GM21529 (cell line): ENCODE measurements around the gene KRTAP10-5.

ENCODE experiments used
- ATAC-seq: cut with Tn5 transposase; IDR thresholded peaks from one replicate; pipeline ENCODE4 v1.9.1; 2021; ENCODE audit not compliant: unreplicated experiment

KRTAP10-5 gene

DNA sequence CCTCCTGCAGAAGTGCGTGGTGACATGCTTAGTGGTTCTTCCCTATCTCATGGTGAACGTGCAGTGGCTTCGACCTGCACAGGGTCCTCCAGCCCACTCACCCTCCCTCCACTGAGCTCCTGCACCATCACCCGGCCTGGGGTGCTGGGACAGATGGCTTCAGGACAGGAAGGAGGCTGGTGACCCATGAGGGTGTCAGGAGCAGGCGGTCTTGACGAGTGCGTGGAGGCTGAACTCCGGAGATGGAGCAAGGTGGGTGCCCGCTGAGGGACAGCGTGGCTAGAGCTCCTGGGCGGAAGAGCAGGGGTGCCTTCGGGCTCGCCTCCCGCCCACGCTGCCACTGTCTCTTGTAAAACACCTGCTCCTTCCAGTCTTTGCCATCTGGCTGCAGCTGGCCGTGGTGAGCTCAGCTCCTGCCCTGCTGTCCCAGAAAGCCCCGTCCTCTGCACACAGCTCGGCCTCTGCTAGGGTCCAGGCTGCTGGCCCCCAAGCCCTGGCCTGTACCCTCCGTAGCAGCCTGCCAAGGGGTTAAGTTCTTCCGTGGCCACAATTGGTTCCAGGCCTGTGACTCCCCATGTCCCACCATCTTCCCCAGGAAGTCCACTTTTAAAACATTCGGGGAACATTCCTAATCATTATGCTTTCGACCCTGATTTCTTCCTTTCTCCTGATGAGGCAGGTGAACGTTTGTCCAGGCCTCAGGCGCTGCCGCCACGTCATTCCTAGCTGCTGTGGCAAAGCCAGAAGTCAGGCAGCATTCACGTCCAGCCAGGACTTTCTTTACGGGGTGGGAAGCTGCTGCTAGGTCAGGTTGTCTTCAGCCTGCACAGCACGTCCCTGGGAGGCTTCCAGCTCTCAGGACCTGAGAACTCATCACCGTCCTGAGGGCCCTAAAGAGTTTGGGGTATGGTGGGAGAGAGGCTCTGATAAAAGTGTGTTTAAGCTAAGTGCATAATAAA lies 48.5 kb downstream of the KRTAP10-5 start:
- ATAC-seq: no peak

- ATAC-seq: no peak
Measured at GRCh38 chr21:44530903-44531605, 49.4 kb downstream of the KRTAP10-5 start.

- no peak for ATAC-seq
Measured at GRCh38 chr21:44530221-44530902, 50.0 kb downstream of the KRTAP10-5 start.

DNA sequence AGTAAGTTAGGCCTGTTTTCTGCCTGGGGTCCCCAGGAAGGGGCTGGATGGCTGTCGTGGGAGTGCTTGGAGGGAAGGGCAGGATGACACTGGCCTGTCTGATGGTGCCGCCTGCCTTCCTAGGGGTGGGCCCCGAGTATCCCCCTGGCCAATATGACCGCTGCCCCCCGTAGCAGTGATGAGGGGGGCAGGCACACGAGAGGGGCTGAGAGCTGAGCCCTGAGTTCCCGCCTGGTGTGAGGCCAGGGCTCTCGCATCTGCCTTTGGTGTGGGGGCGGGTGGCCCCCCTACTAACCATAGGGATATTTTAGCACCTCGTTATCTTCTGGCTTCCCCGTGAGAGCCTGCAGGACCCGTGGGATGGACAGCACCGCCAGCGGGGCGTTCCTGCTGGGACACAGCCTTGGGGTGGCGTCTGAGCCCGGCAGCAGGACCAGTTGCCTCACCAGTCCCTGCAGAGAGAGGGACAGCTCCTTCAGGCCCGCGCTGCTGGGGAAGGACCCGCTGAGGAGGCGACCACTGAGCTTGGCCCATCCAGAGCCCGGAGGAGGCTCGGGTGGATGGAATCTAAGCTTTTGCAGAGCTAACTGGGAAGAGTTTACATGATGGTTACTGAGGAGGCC lies 50.8 kb downstream of the KRTAP10-5 start:
- no peak for ATAC-seq
